H9 (cell line): ENCODE measurements around the gene RHBDL1. TPM values are rescaled to one million over a fixed set of nuclear protein-coding genes. Genes with fewer than 3 reads are reported as not detected.
A peak's percentile ranks its signal among the peaks of the same experiment; 100 is the strongest.

ENCODE experiments used
- DNase-seq: peaks from one replicate; pipeline ENCODE4 v3.0.0-alpha.2; 2017
- H2AFZ ChIP-seq: one replicate; pipeline ENCODE4 v1.6.1; 2013; ENCODE audit warnings: mild to moderate bottlenecking, low read length, control low read depth, moderate library complexity
- H2AK5ac ChIP-seq: 2 replicates; pipeline ENCODE4 v1.6.1; 2013; ENCODE audit warnings: low read length, control low read depth, mixed read lengths; ENCODE audit not compliant: insufficient read length
- H2BK120ac ChIP-seq: one replicate; pipeline ENCODE4 v1.6.1; 2013; ENCODE audit warnings: low read depth, mild to moderate bottlenecking, low read length, control low read depth, inconsistent platforms; ENCODE audit not compliant: poor library complexity, severe bottlenecking
- H2BK12ac ChIP-seq: 2 replicates; pipeline ENCODE4 v1.6.1; 2013; ENCODE audit warnings: low read length, control low read depth, mixed read lengths, low read depth; ENCODE audit not compliant: insufficient read length
- H2BK15ac ChIP-seq: 2 replicates; pipeline ENCODE4 v1.6.1; 2013; ENCODE audit warnings: low read depth, low read length, control low read depth
- H2BK20ac ChIP-seq: one replicate; pipeline ENCODE4 v1.6.1; 2013; ENCODE audit warnings: low read depth, mild to moderate bottlenecking, low read length, control low read depth, inconsistent platforms; ENCODE audit not compliant: poor library complexity, severe bottlenecking
- H2BK5ac ChIP-seq: 2 replicates; pipeline ENCODE4 v1.6.1; 2013; ENCODE audit warnings: low read length, control low read depth, mixed read lengths; ENCODE audit not compliant: insufficient read length
- H3K14ac ChIP-seq: 2 replicates; pipeline ENCODE4 v1.6.1; 2013; ENCODE audit warnings: low read length, control low read depth; ENCODE audit not compliant: insufficient read depth
- H3K18ac ChIP-seq: 2 replicates; pipeline ENCODE4 v1.6.1; 2013; ENCODE audit warnings: low read depth, mild to moderate bottlenecking, mixed read lengths, low read length, control low read depth; ENCODE audit not compliant: insufficient read length
- H3K23ac ChIP-seq: 2 replicates; pipeline ENCODE4 v1.6.1; 2013; ENCODE audit warnings: low read length, control low read depth, mixed read lengths, low read depth; ENCODE audit not compliant: insufficient read length
- H3K23me2 ChIP-seq: 2 replicates; pipeline ENCODE4 v1.6.1; 2013; ENCODE audit warnings: low read depth, mild to moderate bottlenecking, mixed read lengths, low read length, control low read depth; ENCODE audit not compliant: insufficient read length, poor library complexity, severe bottlenecking
- H3K27ac ChIP-seq: 2 replicates; pipeline ENCODE4 v1.5.1; 2013; ENCODE audit warnings: low read length, control low read depth, mixed read lengths, low read depth; ENCODE audit not compliant: insufficient read length
- H3K27me3 ChIP-seq: 2 replicates; pipeline ENCODE4 v1.6.1; 2013; ENCODE audit warnings: low read length, control low read depth, inconsistent platforms; ENCODE audit not compliant: insufficient read depth
- H3K4ac ChIP-seq: 2 replicates; pipeline ENCODE4 v1.6.1; 2013; ENCODE audit warnings: low read depth, mild to moderate bottlenecking, control low read depth, inconsistent platforms, low read length, moderate library complexity
- H3K4me1 ChIP-seq: 2 replicates; pipeline ENCODE4 v1.6.1; 2013; ENCODE audit warnings: low read length, control low read depth, inconsistent platforms; ENCODE audit not compliant: insufficient read depth
- H3K4me2 ChIP-seq: 2 replicates; pipeline ENCODE4 v1.6.1; 2013; ENCODE audit warnings: low read length, control low read depth, mixed read lengths; ENCODE audit not compliant: insufficient read length, insufficient read depth
- H3K56ac ChIP-seq: 2 replicates; pipeline ENCODE4 v1.6.1; 2013; ENCODE audit warnings: low read depth, mild to moderate bottlenecking, mixed read lengths, low read length, control low read depth; ENCODE audit not compliant: insufficient read length
- H3K79me1 ChIP-seq: 2 replicates; pipeline ENCODE4 v1.6.1; 2013; ENCODE audit warnings: low read depth, mild to moderate bottlenecking, moderate library complexity, low read length, control low read depth, inconsistent platforms; ENCODE audit not compliant: insufficient read depth, poor library complexity, severe bottlenecking
- H3K79me2 ChIP-seq: 2 replicates; pipeline ENCODE4 v1.6.1; 2013; ENCODE audit warnings: low read length, control low read depth, inconsistent platforms; ENCODE audit not compliant: insufficient read depth
- H3K9ac ChIP-seq: 2 replicates; pipeline ENCODE4 v1.6.1; 2013; ENCODE audit warnings: low read length, control low read depth, mixed read lengths; ENCODE audit not compliant: insufficient read length; ENCODE audit errors: extremely low read depth
- H3K9me3 ChIP-seq: one replicate; pipeline ENCODE4 v1.6.1; 2013; ENCODE audit warnings: low read depth, low read length, inconsistent platforms; ENCODE audit not compliant: control insufficient read depth
- H3T11ph ChIP-seq: one replicate; pipeline ENCODE4 v1.6.1; 2013; ENCODE audit warnings: mild to moderate bottlenecking, low read length, control low read depth, inconsistent platforms
- H4K20me1 ChIP-seq: one replicate; pipeline ENCODE4 v1.6.1; 2013; ENCODE audit not compliant: control insufficient read depth, insufficient read length, insufficient read depth
- H4K5ac ChIP-seq: 2 replicates; pipeline ENCODE4 v1.6.1; 2013; ENCODE audit warnings: low read depth, mild to moderate bottlenecking, mixed read lengths, low read length, control low read depth; ENCODE audit not compliant: insufficient read length
- H4K8ac ChIP-seq: replicated peaks from 2 replicates; pipeline ENCODE4 v1.6.1; 2013; ENCODE audit warnings: low read length, control low read depth, mixed read lengths, low read depth; ENCODE audit not compliant: insufficient read length
- H4K91ac ChIP-seq: 2 replicates; pipeline ENCODE4 v1.6.1; 2013; ENCODE audit warnings: low read depth, mild to moderate bottlenecking, moderate library complexity, mixed read lengths, low read length, control low read depth; ENCODE audit not compliant: insufficient read length
- H3K27ac Mint-ChIP-seq, 3 experiments: 2 replicates in 2 of 3; 3 replicates in 1 of 3; pipeline ENCODE4 v1.8.0; 2020 to 2021; ENCODE audit warnings: mixed read lengths in 3 of 3, mild to moderate bottlenecking in 1 of 3, moderate library complexity in 1 of 3
- H3K27me3 Mint-ChIP-seq: 2 replicates; pipeline ENCODE4 v1.8.0; 2021; ENCODE audit warnings: low read depth, mild to moderate bottlenecking, moderate library complexity, mixed read lengths
- H3K36me3 Mint-ChIP-seq, 3 experiments: 2 replicates in 2 of 3; 3 replicates in 1 of 3; pipeline ENCODE4 v1.8.0; 2020 to 2021; ENCODE audit warnings: low read depth in 3 of 3, mixed read lengths in 3 of 3; ENCODE audit not compliant: insufficient read depth in 1 of 3
- H3K4me1 Mint-ChIP-seq, 2 experiments: 2 replicates each; pipeline ENCODE4 v1.8.0; 2020; ENCODE audit warnings: mixed read lengths in 2 of 2
- H3K4me3 Mint-ChIP-seq, 2 experiments: 2 replicates in 1 of 2; 3 replicates in 1 of 2; pipeline ENCODE4 v1.8.0; 2020 to 2021; ENCODE audit warnings: mild to moderate bottlenecking in 2 of 2, mixed read lengths in 2 of 2, moderate library complexity in 1 of 2
- H3K9me3 Mint-ChIP-seq, 2 experiments: 2 replicates in 1 of 2; 3 replicates in 1 of 2; pipeline ENCODE4 v1.8.0; 2020; ENCODE audit warnings: mild to moderate bottlenecking in 2 of 2, mixed read lengths in 2 of 2, moderate library complexity in 1 of 2
- CTCF ChIP-seq: fragments of 200-600 bp; sonication (generic); conservative IDR thresholded peaks from 3 replicates; pipeline ENCODE4 v1.8.0; 2021; ENCODE audit warnings: antibody characterized with exemption, mild to moderate bottlenecking
- WGBS: extraction: QIAGEN DNeasy Blood & Tissue Kit; methylation state at CpG from one replicate; pipeline ENCODE4 v1.1.7; 2013; ENCODE audit warnings: missing lambda C conversion rate, low lambda C conversion rate, mixed read lengths; ENCODE audit not compliant: insufficient read length; ENCODE audit errors: extremely low coverage; 5-methylcytosine and 5-hydroxymethylcytosine counted together
- total RNA-seq: library from RNA; stranded (reverse); gene quantifications from 2 replicates; pipeline ENCODE4 v1.2.1, GENCODE V29; 2021

RHBDL1 gene
- total RNA-seq, 1 experiment from 2014 or later: 7.6 TPM

GRCh38 chr16:636206-637080, 39.0 kb upstream of the RHBDL1 start, which contains the start of gene METTL26:
TSS of gene METTL26 (minus strand) at chr16:636305. CDS start at chr16:636290, 15 bp downstream.
- TF ChIP-seq CTCF: no peak
- H3K79me2 ChIP-seq: peaks cover 2% of the 10 kb centered on the region; the same call in 1 of the 2 replicates
- no peak within 1 kb of the TSS for H4K8ac ChIP-seq
- H2AFZ ChIP-seq: no peak within 1 kb of the TSS
- Mint-ChIP-seq H3K27ac (peak within 1 kb of the TSS; percentile 90 to 96 (median 90)), H3K27me3 (peaks cover 2% of the 10 kb centered on the region; the same call in 1 of the 2 replicates), H3K36me3 (peaks cover 0 to 6% (median 1%) of the 10 kb centered on the region in 3 experiments; a peak in 4 of 7 replicates), H3K9me3 (peaks cover 3% of the 10 kb centered on the region in 2 experiments; a peak in 2 of 5 replicates), H3K4me1 (peaks cover 11 to 29% of the 10 kb centered on the region in 2 experiments), H3K4me3 (peak within 1 kb of the TSS; percentile 82 to 96)
- no peak within 1 kb of the TSS for H2BK15ac ChIP-seq
- peak within 1 kb of the TSS; percentile 63 for H3K9ac ChIP-seq
- peak within 1 kb of the TSS; percentile 76 for H3K18ac ChIP-seq
- H2BK20ac ChIP-seq: no peak within 1 kb of the TSS
- no peaks in the 10 kb centered on the region for H3K79me1 ChIP-seq
- H3K4me2 ChIP-seq: peak within 1 kb of the TSS; percentile 50
- no peak within 1 kb of the TSS for H3K23ac ChIP-seq
- no CpG with 5 or more reads among the region's 91 CpGs for WGBS
- H4K5ac ChIP-seq: no peak within 1 kb of the TSS
- H3K4ac ChIP-seq: no peak within 1 kb of the TSS
- H3K9me3 ChIP-seq: no peaks in the 10 kb centered on the region
- no peak within 1 kb of the TSS for H2BK12ac ChIP-seq
- peaks cover 7% of the 10 kb centered on the region for H3K23me2 ChIP-seq
- no peaks in the 10 kb centered on the region for H3K27me3 ChIP-seq
- H4K20me1 ChIP-seq: no peaks in the 10 kb centered on the region
- no peaks in the 10 kb centered on the region; the same call in 1 of the 2 replicates for H3K4me1 ChIP-seq
- H3K27ac ChIP-seq: no peak within 1 kb of the TSS
- H2BK5ac ChIP-seq: no peak within 1 kb of the TSS
- no peak within 1 kb of the TSS for H4K91ac ChIP-seq
- no peak within 1 kb of the TSS for H2BK120ac ChIP-seq
- no peak within 1 kb of the TSS for H3T11ph ChIP-seq
- DNase-seq: peak; percentile 96
- H3K56ac ChIP-seq: no peak within 1 kb of the TSS
- peak within 1 kb of the TSS; percentile 62; the same call in 1 of the 2 replicates for H3K14ac ChIP-seq
- no peak within 1 kb of the TSS for H2AK5ac ChIP-seq
